NCI-H446 (cell line): ENCODE data around the gene ZMIZ1.

Experiments used
- DNase-seq, 2 experiments: peaks; one replicate each; lab custom pipeline; 2025; lab: John Stamatoyannopoulos, UW

Gene ZMIZ1

GRCh38 chr10:79206300-79207095 lies 137.7 kb downstream of the ZMIZ1 start:
- DNase-seq, result no peak

GRCh38 chr10:79207096-79207357 lies 138.3 kb downstream of the ZMIZ1 start:
- DNase-seq, result no peak

- no peak for DNase-seq
These were observed 139.0 kb downstream of the ZMIZ1 start for GRCh38 chr10:79207726-79208125.

- DNase-seq, result no peak
These were observed 139.7 kb downstream of the ZMIZ1 start for GRCh38 chr10:79208251-79208983.

GRCh38 chr10:79209340-79209739 lies 140.6 kb downstream of the ZMIZ1 start:
- no peak for DNase-seq

- DNase-seq, result no peak
These were observed 141.1 kb downstream of the ZMIZ1 start for GRCh38 chr10:79209831-79210230.

GRCh38 chr10:79210672-79211071 lies 141.9 kb downstream of the ZMIZ1 start:
- no peak for DNase-seq

GRCh38 chr10:79211616-79212015 lies 142.8 kb downstream of the ZMIZ1 start:
- DNase-seq, result no peak

GRCh38 chr10:79215531-79215930 lies 146.8 kb downstream of the ZMIZ1 start:
- DNase-seq, result no peak

GRCh38 chr10:79219322-79219957 lies 150.7 kb downstream of the ZMIZ1 start:
- peak in 1 of 2 experiments; percentile 44 for DNase-seq

GRCh38 chr10:79220307-79220706 lies 151.5 kb downstream of the ZMIZ1 start:
- no peak for DNase-seq

- peak; percentile 77 to 87 for DNase-seq
These were observed 152.6 kb downstream of the ZMIZ1 start for GRCh38 chr10:79221110-79222051.

- DNase-seq, result no peak
These were observed 153.4 kb downstream of the ZMIZ1 start for GRCh38 chr10:79222186-79222585.

- DNase-seq, result no peak
These were observed 154.6 kb downstream of the ZMIZ1 start for GRCh38 chr10:79223091-79224048.

GRCh38 chr10:79224263-79224949 lies 155.6 kb downstream of the ZMIZ1 start:
- DNase-seq, result no peak

- no peak for DNase-seq
These were observed 156.2 kb downstream of the ZMIZ1 start for GRCh38 chr10:79224992-79225391.

- no peak for DNase-seq
These were observed 157.9 kb downstream of the ZMIZ1 start for GRCh38 chr10:79226391-79227245.

GRCh38 chr10:79229071-79229541 lies 160.3 kb downstream of the ZMIZ1 start:
- no peak for DNase-seq

GRCh38 chr10:79229830-79230327 lies 161.1 kb downstream of the ZMIZ1 start:
- no peak for DNase-seq
